GOT3 (cell line): ENCODE data around the gene KCNJ18.
"Not testable (repeated sequence)": the region's sequence is repeated elsewhere in the genome, so short reads cannot be mapped to it uniquely, and the experiment has no call there.

ENCODE experiments used
- DNase-seq: peaks from one replicate; lab custom pipeline; 2025; ENCODE audit warnings: mixed read lengths; lab: John Stamatoyannopoulos, UW

KCNJ18 gene

GRCh38 chr17:21671437-21671836 is 20.9 kb upstream of the KCNJ18 start:
- DNase-seq: not testable (repeated sequence)

DNA sequence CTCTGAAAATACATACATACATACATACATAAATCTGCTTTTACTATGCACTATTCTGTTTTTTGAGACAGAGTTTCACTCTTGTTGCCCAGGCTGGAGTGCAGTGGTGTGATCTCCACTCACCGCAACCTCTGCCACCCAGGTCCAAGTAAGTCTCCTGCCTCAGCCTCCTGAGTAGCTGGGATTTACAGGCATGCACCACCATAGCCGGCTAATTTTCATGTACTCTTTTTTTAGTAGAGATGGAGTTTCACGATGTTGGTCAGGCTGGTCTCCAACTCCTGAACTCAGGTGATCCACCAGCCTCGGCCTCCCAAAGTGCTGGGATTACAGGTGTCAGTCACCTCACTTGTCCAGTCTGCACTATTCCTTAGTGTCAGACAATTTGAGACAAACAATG is 20.5 kb upstream of the KCNJ18 start:
- not testable (repeated sequence) for DNase-seq

- DNase-seq: not testable (repeated sequence)
These were observed 18.7 kb upstream of the KCNJ18 start for GRCh38 chr17:21673451-21674241.

DNA sequence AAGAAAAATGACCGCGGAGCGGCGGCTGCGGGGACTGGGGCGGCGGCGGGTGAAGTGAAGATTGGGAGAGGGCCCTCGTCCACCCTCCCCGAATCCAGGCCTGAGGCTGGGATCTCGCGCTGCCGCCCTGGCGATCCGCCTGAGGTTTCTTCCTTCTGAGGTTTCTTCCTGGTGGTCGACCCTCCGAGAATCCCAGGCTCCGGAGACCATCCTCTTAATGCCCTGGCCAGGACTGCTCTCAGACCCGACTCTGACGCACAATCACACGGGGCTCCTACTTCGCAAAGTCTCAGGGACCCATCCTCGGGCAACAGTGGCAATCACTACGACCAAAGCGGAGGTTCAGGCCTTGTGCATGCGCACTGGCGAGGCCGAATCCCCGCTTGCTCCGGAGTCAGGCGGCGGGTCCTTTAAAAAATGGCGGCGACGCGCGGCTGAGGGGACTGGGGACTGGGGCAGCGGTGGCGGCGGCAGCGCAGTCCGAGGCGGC is 18.0 kb upstream of the KCNJ18 start:
- DNase-seq: no peak

GRCh38 chr17:21674891-21675738 is 17.2 kb upstream of the KCNJ18 start:
- not testable (repeated sequence) for DNase-seq

- not testable (repeated sequence) for DNase-seq
These were observed 16.6 kb upstream of the KCNJ18 start for GRCh38 chr17:21675739-21676130.

DNA sequence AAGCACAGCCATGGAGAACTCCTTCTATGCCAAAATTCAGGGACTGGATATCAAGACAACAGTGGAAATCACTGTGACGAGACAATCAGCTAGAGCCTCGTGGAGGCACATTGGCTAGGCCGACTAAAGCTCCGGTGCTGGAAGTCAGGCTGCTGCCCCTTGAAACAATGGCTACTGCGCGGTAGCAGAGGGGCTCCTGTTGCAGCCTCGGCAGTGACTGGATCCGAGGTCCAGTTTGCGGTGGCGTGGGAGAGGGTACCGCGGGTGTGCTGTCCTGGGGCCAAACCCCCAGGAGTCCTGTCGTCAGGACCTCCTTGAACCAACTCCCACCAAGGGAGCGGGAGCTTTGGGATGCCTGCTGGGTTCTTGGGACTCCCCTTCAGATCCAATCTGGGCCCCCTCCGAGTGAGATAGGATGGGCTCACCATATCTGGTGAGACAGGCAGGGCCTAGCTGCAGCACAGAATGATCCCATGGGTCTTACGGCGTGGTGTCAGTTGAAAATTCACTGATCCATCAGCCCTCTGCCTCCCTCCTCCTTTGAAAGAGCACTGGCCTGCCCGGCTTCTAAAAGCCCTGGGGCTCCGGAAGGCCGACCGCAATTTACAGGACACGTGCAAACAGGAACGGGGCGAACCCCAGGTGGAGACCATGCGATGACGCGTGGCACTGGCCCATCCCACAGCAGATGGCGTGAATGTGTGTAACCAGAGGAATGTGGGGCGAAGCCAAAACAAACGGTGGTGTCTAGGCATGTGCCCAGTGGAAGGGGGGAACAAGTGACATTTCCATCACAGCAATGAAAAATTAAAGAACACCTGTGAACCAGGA is 15.8 kb upstream of the KCNJ18 start:
- no peak for DNase-seq

- no peak for DNase-seq
These were observed 15.0 kb upstream of the KCNJ18 start for GRCh38 chr17:21677126-21677910.

DNA sequence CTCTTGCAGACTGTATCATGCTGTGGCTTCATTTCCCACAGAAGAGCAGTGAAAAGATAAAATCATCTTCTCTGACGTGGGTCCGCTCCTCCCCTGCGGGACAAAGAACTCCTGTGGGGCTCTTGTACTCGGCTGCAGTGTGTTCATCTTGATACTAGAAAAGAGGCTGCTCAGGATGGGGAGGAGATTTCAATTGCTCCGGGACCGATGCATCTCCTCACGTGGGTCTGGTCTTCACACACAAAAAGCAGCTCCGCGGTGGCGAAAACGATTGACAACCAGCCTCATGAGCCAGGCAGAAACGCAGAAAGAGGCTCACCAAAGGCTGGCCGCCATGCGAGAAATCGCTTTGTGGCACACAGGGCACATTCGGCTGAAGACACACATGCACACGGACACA is 14.4 kb upstream of the KCNJ18 start:
- DNase-seq: no peak

- DNase-seq: peak; percentile 22
These were observed 13.8 kb upstream of the KCNJ18 start for GRCh38 chr17:21678393-21679081.

- no peak for DNase-seq
These were observed 12.8 kb upstream of the KCNJ18 start for GRCh38 chr17:21679256-21680146.

DNA sequence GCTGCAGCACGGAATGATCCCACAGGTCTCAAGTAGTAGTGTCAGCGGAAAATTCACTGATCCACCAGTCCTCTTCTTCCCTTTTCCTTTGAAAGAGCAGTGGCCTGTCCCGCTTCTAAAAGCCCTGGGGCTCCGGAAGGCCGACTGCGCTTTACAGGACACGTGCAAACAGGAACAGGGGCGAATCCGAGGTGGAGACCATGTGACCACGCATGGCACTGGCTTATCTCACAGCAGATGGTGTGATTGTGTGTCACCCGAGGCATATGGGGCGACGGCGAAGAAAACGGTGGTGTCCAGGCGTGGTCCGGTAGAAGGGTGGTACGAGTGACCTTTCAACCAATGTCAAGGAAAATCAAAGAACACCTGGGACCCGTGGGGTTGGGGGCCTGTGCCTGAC is 12.0 kb upstream of the KCNJ18 start:
- no peak for DNase-seq

DNA sequence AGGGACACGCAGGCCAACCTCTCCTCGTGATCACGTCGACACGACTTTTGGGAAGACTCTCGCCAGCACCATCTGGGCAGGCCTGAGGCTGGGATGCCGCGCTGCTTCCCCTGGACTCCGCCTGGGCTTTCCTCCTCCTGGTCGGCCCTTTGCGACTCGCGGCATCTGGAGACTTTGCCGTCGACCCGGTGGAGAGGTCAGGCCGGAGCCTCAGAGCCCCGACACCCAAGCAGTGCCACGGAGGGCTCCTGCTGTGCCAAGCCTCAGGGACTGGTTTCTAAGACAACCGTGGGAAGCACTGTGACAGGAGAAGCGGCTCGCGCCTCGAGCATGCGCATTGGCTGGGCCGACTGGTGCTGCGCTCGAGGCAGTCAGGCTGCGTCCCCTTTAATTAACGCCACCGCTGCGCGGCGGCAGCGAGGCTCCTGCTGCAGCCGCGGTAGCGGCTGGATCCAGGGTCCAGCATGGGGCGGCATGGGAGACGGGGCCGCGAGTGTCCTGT is 11.4 kb upstream of the KCNJ18 start:
- DNase-seq: not testable (repeated sequence)

DNA sequence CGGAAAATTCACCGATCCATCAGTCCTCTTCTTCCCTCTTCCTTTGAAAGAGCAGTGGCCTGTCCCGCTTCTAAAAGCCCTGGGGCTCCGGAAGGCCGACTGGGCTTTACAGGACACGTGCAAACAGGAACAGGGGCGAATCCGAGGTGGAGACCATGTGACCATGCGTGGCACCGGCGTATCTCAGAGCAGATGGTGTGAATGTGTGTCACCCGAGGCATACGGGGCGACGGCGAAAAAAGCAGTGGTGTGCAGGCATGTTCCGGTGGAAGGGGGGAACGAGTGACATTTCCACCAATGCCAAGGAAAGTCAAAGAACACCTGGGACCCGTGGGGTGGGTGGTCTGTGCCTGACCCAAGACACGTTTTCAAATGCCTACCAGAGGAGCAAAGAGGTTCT is 10.7 kb upstream of the KCNJ18 start:
- DNase-seq: not testable (repeated sequence)

- DNase-seq: not testable (repeated sequence)
These were observed 10.2 kb upstream of the KCNJ18 start for GRCh38 chr17:21682130-21682529.

GRCh38 chr17:21683142-21683712 is 9.1 kb upstream of the KCNJ18 start:
- not testable (repeated sequence) for DNase-seq

- DNase-seq: not testable (repeated sequence)
These were observed 8.4 kb upstream of the KCNJ18 start for GRCh38 chr17:21683897-21684296.

- not testable (repeated sequence) for DNase-seq
These were observed 7.9 kb upstream of the KCNJ18 start for GRCh38 chr17:21684384-21684783.
